Activated T-helper 17 cell treated with anti-CD3 and anti-CD28 coated beads, Interleukin-2, amount 50 U/mL, for 72 hours (primary cell): ENCODE results near the gene RIMS1. TPM values are rescaled to one million over a fixed set of nuclear protein-coding genes. Genes with fewer than 3 reads are reported as not detected.

ENCODE experiments used
- ATAC-seq: fragments of 150-1000 bp; cut with Tn5 transposase; replicated peaks from 2 replicates; pipeline ENCODE4 v1.10.0; 2021; ENCODE audit warnings: mild to moderate bottlenecking, moderate library complexity
- H3K27ac Mint-ChIP-seq: one replicate; pipeline ENCODE4 v1.8.0; 2022; ENCODE audit warnings: mixed read lengths
- H3K27me3 Mint-ChIP-seq: one replicate; pipeline ENCODE4 v1.8.0; 2022; ENCODE audit warnings: mixed read lengths
- H3K36me3 Mint-ChIP-seq: one replicate; pipeline ENCODE4 v1.8.0; 2022; ENCODE audit warnings: low read depth, mild to moderate bottlenecking, mixed read lengths
- H3K4me1 Mint-ChIP-seq: one replicate; pipeline ENCODE4 v1.8.0; 2022; ENCODE audit warnings: mixed read lengths
- H3K4me3 Mint-ChIP-seq: one replicate; pipeline ENCODE4 v1.8.0; 2022; ENCODE audit warnings: mild to moderate bottlenecking, mixed read lengths
- H3K9me3 Mint-ChIP-seq: one replicate; pipeline ENCODE4 v1.8.0; 2022; ENCODE audit warnings: mixed read lengths
- total RNA-seq, 2 donors: library from RNA; stranded (reverse); gene quantifications; one replicate each; pipeline ENCODE4 v1.2.3, GENCODE V29; 2022

RIMS1 gene
- total RNA-seq, 2 donors from 2014 or later, result not detected

GRCh38 chr6:72032086-72032485 lies 145.7 kb downstream of the RIMS1 start:
- H3K4me1 Mint-ChIP-seq, result no peaks in the 10 kb centered on the region
- no peak overlapping the region for H3K27ac Mint-ChIP-seq
- H3K36me3 Mint-ChIP-seq, result no peaks in the 10 kb centered on the region
- no peaks in the 10 kb centered on the region for H3K9me3 Mint-ChIP-seq
- no peaks in the 10 kb centered on the region for H3K27me3 Mint-ChIP-seq
- H3K4me3 Mint-ChIP-seq, result no peak overlapping the region
- ATAC-seq, result no peak

DNA sequence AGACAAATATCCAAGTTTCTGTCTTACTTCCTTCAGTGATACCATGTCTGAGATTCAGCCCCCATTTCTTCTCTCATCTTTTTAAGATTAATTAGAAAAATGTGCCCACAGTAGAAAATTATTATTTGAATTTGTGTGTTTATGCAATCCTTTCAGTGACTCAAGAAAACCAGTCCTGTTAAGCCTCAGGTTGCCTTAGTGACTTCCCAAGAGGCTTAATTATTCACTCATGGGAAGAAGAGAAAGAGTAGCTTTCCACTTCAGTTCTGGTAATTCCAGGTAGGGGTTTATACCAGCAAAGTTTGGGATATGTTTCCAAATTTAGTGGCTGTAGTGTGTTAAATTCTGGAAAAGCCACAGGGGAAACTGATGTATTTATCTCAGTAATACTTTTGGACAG lies 149.1 kb downstream of the RIMS1 start:
- no peak for ATAC-seq
- H3K4me1 Mint-ChIP-seq, result no peaks in the 10 kb centered on the region
- no peaks in the 10 kb centered on the region for H3K36me3 Mint-ChIP-seq
- H3K4me3 Mint-ChIP-seq, result no peak overlapping the region
- no peaks in the 10 kb centered on the region for H3K9me3 Mint-ChIP-seq
- H3K27me3 Mint-ChIP-seq, result no peaks in the 10 kb centered on the region
- no peak overlapping the region for H3K27ac Mint-ChIP-seq

GRCh38 chr6:72035966-72036365 lies 149.6 kb downstream of the RIMS1 start:
- no peak for ATAC-seq
- no peaks in the 10 kb centered on the region for H3K36me3 Mint-ChIP-seq
- H3K4me3 Mint-ChIP-seq, result no peak overlapping the region
- H3K27me3 Mint-ChIP-seq, result no peaks in the 10 kb centered on the region
- no peaks in the 10 kb centered on the region for H3K9me3 Mint-ChIP-seq
- H3K27ac Mint-ChIP-seq, result no peak overlapping the region
- no peaks in the 10 kb centered on the region for H3K4me1 Mint-ChIP-seq

DNA sequence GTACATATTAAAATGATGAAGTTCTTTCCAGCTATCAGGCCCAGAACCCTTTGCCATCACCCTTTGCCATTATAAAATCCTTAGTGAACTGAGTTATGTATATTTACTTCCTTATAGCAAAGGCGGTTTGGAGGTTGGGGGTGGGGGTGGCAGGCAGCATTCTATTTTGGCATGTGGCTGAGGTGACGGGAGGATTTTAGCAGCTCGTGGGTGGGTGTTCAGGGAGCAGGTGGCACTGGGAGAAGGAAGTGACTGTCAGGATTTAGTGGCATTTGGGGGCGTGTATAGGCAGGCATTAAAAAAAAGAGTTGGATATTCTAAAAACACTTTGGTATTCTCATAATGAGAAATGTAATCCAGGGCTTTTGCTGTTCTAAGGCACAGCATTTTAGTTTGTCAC lies 150.7 kb downstream of the RIMS1 start:
- Mint-ChIP-seq H3K4me1 (no peaks in the 10 kb centered on the region), H3K27ac (no peak overlapping the region), H3K9me3 (no peaks in the 10 kb centered on the region), H3K36me3 (no peaks in the 10 kb centered on the region), H3K4me3 (no peak overlapping the region), H3K27me3 (no peaks in the 10 kb centered on the region)
- no peak for ATAC-seq

- no peak for ATAC-seq
- Mint-ChIP-seq H3K27ac (no peak overlapping the region), H3K27me3 (no peaks in the 10 kb centered on the region), H3K4me3 (no peak overlapping the region), H3K4me1 (no peaks in the 10 kb centered on the region), H3K9me3 (no peaks in the 10 kb centered on the region), H3K36me3 (no peaks in the 10 kb centered on the region)
Observed at GRCh38 chr6:72040111-72040510, 153.8 kb downstream of the RIMS1 start.

DNA sequence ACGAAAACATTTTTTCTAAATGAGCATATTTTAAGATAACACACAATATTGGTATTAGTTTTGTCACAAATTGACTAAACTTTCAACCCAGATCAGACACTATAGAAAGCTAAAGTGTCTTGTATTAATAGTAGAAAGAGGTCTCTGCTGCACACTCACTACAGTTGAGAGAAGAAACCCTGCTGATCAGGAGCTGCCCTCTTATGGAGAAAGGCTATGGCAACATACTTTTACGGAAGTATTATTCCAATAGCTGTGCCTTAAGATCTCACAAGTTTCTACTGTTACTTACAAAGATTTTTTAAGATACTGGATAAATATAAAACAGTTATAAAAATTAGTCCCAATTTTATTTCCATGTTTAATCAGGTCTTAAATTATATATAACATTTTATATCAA lies 155.7 kb downstream of the RIMS1 start:
- Mint-ChIP-seq H3K27me3 (no peaks in the 10 kb centered on the region), H3K27ac (no peak overlapping the region), H3K4me3 (no peak overlapping the region), H3K4me1 (no peaks in the 10 kb centered on the region), H3K9me3 (no peaks in the 10 kb centered on the region), H3K36me3 (no peaks in the 10 kb centered on the region)
- ATAC-seq, result no peak

DNA sequence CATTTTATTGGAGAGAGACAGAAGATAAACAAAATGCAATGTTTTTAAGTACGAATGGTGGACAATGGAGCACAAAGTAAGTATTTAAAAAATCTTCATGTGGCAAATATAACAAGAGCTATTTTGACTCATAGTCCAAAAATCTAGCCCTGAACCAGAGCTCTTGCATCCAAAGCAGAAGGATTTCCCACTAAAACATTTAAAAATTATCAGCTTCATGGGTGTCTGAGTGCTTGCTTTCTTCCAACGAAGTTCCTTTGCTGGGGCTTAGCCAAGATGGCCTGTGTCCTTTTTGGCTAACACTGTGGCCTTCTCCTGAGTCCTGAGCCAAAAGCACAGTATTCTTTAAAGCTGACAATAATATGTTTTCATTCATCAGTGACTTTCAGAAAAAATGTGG lies 161.7 kb downstream of the RIMS1 start:
- Mint-ChIP-seq H3K27me3 (no peaks in the 10 kb centered on the region), H3K27ac (no peak overlapping the region), H3K9me3 (peaks cover 6% of the 10 kb centered on the region), H3K36me3 (no peaks in the 10 kb centered on the region), H3K4me3 (no peak overlapping the region), H3K4me1 (no peaks in the 10 kb centered on the region)
- no peak for ATAC-seq

DNA sequence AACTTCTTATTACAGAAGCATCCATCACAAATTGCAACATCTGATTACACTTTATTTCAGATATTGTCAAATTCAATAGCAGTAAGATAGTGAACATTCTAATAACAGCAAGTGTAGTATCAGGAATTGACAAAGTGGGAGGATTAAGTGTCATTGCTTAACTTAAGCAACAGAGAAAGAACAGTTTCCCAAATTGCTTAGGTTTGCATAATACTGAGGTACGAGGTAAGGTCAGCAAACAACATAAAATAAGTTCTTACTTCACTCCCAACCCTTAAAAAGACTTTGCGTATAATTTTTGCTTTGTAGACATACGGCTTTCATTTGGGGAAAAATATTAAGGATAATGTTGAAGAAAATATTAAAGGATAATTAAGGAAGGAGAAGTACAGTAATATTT lies 163.0 kb downstream of the RIMS1 start:
- Mint-ChIP-seq H3K36me3 (no peaks in the 10 kb centered on the region), H3K27ac (no peak overlapping the region), H3K9me3 (peaks cover 9% of the 10 kb centered on the region), H3K27me3 (no peaks in the 10 kb centered on the region), H3K4me3 (no peak overlapping the region), H3K4me1 (no peaks in the 10 kb centered on the region)
- ATAC-seq, result no peak

DNA sequence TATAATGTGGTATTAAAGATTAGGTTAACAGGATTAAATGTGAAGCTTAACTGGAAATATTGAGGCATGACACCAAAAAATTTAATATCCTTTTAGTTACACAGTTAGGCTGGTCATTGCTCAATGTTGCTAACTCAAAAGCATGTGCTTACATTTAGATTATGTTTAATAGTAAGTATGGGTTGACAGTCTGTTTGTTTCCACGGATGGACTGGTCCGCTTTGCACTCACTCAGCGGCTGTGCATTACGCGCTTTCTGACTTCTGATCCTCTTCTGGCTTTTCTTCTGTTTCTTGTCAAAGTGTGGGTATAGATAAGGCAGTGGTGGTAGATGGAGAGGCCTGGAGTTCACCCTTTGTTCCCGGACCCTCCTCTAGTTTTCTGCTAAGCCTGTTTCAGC lies 174.9 kb downstream of the RIMS1 start:
- no peaks in the 10 kb centered on the region for H3K27me3 Mint-ChIP-seq
- ATAC-seq, result no peak
- H3K4me1 Mint-ChIP-seq, result no peaks in the 10 kb centered on the region
- no peak overlapping the region for H3K27ac Mint-ChIP-seq
- H3K36me3 Mint-ChIP-seq, result no peaks in the 10 kb centered on the region
- no peak overlapping the region for H3K4me3 Mint-ChIP-seq
- peaks cover 4% of the 10 kb centered on the region for H3K9me3 Mint-ChIP-seq

DNA sequence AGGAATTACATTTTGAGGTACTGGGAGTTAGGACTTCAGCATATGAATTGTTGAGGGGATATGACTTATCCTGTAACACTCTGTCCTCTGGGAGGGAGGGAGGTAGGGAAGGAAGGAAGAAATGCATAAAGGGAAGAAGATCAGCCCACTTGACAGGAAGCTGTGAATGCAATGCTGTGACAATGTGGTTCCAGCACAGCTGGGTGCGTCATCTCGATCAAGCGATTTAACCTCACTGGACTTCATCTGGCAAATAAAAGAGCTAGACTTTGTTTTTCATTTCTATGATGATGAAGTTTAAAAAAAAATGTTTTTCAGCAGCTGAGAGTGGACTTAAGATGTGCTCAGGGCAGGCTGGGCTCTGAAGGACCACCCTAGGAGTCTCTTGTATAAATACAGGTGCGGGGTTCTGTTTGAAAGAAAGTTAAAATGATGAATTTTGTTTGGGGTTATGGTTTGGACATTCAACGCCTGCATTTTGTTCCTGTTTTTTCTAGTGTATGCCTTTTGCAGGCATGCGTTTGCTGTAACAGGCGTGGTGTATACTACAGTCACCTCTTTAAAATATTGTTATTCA lies 178.1 kb downstream of the RIMS1 start:
- Mint-ChIP-seq H3K4me3 (no peak overlapping the region), H3K9me3 (peaks cover 4% of the 10 kb centered on the region), H3K36me3 (no peaks in the 10 kb centered on the region), H3K4me1 (no peaks in the 10 kb centered on the region), H3K27ac (no peak overlapping the region), H3K27me3 (no peaks in the 10 kb centered on the region)
- no peak for ATAC-seq

DNA sequence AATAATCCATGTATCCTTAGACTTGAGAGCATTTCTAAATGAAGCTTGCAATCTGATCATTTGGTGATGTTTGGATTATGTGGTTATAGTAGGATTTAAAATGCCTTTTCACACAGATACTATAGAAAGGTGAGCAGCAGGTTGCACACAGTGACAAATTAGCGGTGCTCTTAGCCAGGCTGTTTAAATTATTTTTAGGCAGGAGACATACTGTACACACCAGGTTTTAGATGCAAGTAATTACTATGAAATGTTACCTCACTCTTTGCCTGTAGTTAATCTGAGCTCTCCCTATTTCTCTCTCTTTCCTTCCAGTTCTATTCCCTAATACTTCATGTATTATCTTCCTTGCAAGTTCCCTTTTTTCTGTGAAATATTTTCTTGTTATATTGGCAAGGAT lies 191.7 kb downstream of the RIMS1 start:
- Mint-ChIP-seq H3K27ac (no peak overlapping the region), H3K9me3 (peaks cover 5% of the 10 kb centered on the region), H3K4me1 (no peaks in the 10 kb centered on the region), H3K4me3 (no peak overlapping the region), H3K27me3 (peaks cover 3% of the 10 kb centered on the region), H3K36me3 (no peaks in the 10 kb centered on the region)
- no peak for ATAC-seq

- peaks cover 3% of the 10 kb centered on the region for H3K27me3 Mint-ChIP-seq
- no peaks in the 10 kb centered on the region for H3K36me3 Mint-ChIP-seq
- no peak overlapping the region for H3K27ac Mint-ChIP-seq
- ATAC-seq, result no peak
- H3K9me3 Mint-ChIP-seq, result peaks cover 5% of the 10 kb centered on the region
- H3K4me3 Mint-ChIP-seq, result no peak overlapping the region
- no peaks in the 10 kb centered on the region for H3K4me1 Mint-ChIP-seq
Observed at GRCh38 chr6:72080260-72080941, 194.1 kb downstream of the RIMS1 start.

DNA sequence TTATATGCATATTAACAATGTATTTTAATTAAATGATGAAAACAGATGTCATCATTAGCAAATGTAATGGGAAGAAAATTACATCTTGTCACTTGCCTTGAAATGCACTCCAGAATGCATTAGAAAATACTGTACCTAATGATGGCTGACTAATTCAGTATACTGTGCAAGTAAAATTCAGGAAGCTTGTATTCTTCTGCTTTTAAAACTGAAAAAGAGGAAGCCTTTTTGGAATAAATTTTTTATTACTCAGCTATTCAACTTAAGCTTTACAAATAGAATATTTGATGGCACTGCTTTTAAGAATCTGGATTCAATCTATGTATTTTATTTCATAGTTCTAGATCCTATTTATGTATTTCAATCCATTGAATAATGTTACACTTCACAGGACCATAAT lies 195.5 kb downstream of the RIMS1 start:
- H3K36me3 Mint-ChIP-seq, result no peaks in the 10 kb centered on the region
- H3K27ac Mint-ChIP-seq, result no peak overlapping the region
- H3K27me3 Mint-ChIP-seq, result peaks cover 3% of the 10 kb centered on the region
- peaks cover 5% of the 10 kb centered on the region for H3K9me3 Mint-ChIP-seq
- no peak for ATAC-seq
- H3K4me1 Mint-ChIP-seq, result no peaks in the 10 kb centered on the region
- no peak overlapping the region for H3K4me3 Mint-ChIP-seq

DNA sequence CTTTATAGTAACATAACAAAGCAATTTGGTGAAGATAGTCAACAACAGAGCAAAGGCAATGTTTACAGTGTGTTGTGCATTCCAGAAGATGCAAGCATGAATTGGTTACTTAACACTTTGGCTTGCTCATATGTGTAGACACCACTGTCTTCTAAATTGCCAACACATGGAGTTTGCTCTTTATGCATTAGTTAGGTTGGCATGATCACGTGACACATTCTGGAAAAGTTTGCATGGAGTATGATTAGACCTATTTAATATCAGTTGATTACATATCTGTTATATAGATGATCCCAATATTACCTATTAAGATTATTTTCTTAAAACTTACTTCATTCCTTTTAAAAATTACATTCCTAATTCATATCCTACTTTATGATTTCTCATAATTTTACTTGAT lies 197.6 kb downstream of the RIMS1 start:
- H3K4me1 Mint-ChIP-seq, result no peaks in the 10 kb centered on the region
- H3K27ac Mint-ChIP-seq, result no peak overlapping the region
- ATAC-seq, result no peak
- no peaks in the 10 kb centered on the region for H3K27me3 Mint-ChIP-seq
- H3K4me3 Mint-ChIP-seq, result no peak overlapping the region
- H3K36me3 Mint-ChIP-seq, result no peaks in the 10 kb centered on the region
- no peaks in the 10 kb centered on the region for H3K9me3 Mint-ChIP-seq

DNA sequence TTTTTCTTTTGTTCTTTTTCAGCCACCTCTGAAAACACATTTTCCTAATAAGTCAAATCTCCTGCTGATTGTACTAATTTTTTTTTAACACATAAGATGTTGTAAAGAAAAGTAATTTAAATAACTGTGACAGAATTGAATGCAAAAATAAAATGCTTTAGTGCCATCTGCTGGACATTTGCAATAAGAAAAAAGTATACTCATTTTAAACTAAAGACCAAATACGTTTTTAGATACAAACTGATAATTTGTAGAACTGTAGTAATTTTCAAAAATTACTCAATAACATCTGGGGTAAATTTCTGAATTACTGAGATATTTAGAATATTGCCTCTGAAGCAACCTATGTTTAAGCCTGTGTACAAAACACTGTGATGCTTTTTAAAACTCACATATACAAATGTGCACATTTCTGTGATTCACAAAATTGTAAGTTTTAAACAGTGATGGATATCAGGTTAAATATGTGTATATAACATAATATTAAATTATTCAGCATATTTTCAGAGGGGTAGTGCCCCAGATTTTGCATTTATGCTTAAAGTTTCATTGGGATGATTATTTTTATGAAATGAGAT lies 198.7 kb downstream of the RIMS1 start:
- Mint-ChIP-seq H3K27me3 (no peaks in the 10 kb centered on the region), H3K4me1 (no peaks in the 10 kb centered on the region), H3K9me3 (no peaks in the 10 kb centered on the region), H3K4me3 (no peak overlapping the region), H3K36me3 (no peaks in the 10 kb centered on the region), H3K27ac (no peak overlapping the region)
- ATAC-seq, result no peak
